HG03354 (cell line): ENCODE measurements around the gene MIOX.
A peak's percentile ranks its signal among the peaks of the same experiment; 100 is the strongest.
"Not testable (repeated sequence)": the region's sequence is repeated elsewhere in the genome, so short reads cannot be mapped to it uniquely, and the experiment has no call there.

ENCODE experiments used
- ATAC-seq: cut with Tn5 transposase; IDR thresholded peaks from one replicate; pipeline ENCODE4 v1.9.1; 2021; ENCODE audit warnings: mild to moderate bottlenecking; ENCODE audit not compliant: unreplicated experiment, poor library complexity, severe bottlenecking

MIOX gene

GRCh38 chr22:50525858-50526107, 39.1 kb downstream of the MIOX start:
- no peak for ATAC-seq

GRCh38 chr22:50526108-50526833, 39.6 kb downstream of the MIOX start:
- ATAC-seq: peak; percentile 35

GRCh38 chr22:50526834-50527801, 40.5 kb downstream of the MIOX start:
- ATAC-seq: no peak

- no peak for ATAC-seq
Observed at GRCh38 chr22:50527921-50528681, 41.4 kb downstream of the MIOX start.

DNA sequence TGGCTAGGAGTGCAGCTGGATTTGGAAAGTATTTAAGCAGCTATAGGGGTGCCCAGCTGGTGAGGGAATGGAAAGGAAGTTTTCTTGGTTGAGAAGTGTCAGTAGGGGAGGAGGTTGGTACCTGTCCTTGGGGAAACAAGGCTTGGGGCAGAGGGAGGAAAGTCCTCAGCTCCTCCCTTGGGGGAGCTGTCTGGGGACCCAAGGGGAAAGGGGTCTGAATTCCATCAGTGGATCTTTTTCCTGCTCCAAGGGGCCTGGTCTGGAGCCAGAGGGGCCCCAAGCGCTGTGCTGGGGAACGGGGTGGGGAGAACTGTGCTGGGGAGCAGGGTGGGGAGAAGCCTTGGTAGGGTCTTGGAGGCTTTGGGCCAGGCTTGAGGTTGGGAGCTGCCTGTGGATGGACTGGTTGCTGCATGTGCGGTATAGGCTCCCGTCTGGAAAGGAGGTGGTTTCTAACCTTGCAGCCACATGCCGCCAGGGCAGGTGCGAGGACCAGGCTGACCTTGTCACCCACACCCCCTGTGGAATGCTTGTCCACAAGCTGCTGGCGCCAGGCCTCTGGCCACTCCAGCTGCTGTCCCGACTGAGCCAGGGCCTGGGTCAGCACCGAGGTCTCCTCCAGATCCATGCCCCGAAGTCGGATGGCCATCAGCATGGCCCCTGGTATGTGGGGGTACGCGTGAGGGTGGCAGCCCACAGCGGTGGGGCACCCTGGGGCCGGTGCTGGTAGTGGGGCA, 42.2 kb downstream of the MIOX start:
- no peak for ATAC-seq

GRCh38 chr22:50529416-50529896, 42.8 kb downstream of the MIOX start:
- no peak for ATAC-seq

GRCh38 chr22:50529897-50530579, 43.4 kb downstream of the MIOX start, which contains the start of gene TYMP:
TSS of gene TYMP (minus strand) at chr22:50530012. CDS start at chr22:50529709, 303 bp downstream.
- ATAC-seq: peak; percentile 25

- peak; percentile 6 for ATAC-seq
Observed at GRCh38 chr22:50530580-50530876, 43.9 kb downstream of the MIOX start.

DNA sequence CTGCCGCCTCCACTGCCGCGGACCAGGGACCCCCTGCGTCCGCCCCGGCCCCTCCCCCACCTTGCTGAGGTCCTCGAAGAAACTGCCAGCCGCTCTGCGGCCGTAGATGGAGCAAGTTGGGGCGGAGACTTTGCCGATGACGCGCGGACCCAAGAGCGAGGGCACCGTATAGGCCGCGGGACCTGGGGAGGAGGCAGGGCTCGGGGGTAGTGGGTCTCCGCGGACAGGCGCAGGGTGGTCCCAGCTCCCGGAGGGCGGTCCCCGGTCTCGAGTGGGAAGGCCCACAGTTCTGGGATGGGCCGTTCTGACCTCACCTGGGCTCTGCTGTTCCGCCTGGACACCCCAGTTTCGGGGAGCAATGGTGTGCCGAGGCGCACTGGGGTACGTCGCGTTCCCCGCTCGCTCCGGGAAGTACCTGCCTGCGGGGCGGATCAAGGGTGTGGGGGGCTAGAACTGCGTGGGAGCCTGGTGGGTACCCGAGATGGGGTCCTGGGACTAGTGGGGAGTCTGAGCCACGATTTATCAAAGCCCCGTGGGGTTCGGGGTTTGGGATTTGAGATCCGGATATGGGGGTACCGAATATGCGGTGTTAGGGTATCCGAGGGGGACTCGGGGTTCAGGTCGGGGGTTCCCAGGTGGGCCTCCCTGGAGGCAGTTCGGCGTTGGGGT, 44.4 kb downstream of the MIOX start:
- peak; percentile 25 for ATAC-seq

- peak; percentile 24 for ATAC-seq
Observed at GRCh38 chr22:50531546-50531961, 44.9 kb downstream of the MIOX start.

DNA sequence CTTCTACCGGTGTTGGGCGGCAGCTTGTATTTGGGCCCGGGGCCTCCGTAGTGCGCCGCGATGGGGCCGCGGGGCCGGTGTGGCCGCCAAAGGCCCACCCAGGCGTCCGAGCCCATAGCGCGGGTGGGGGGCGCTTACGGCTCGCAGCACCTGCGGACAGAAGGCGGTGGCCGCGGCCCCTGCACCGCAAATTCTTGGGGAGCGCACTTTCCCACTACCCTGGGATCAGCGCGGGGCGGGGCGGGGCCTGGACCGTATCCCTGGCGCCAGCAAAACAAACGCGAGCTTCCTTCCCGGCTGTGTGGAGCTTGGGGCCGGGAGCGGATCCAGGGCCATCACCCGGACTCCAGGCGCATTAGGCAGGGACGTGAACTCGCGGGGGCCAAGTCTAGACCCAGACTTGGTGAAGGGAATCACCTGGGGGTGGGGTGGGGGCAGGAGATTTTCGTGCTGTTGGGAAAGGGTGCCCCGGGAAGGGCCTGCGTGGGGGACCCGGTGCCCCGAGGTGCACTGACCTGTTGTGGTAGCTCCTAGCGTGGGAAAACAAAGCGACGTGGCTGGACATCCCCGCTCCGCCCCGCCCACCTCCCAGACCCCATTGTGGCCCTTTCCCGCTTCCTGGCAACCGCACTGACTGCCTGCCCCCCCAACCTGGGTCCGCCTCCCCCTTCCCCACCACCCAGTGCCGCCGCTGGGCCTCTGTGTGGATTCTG, 45.5 kb downstream of the MIOX start:
- no peak for ATAC-seq

- ATAC-seq: no peak
Observed at GRCh38 chr22:50532824-50533796, 46.5 kb downstream of the MIOX start.

- ATAC-seq: not testable (repeated sequence)
Observed at GRCh38 chr22:50533856-50534711, 47.4 kb downstream of the MIOX start.

DNA sequence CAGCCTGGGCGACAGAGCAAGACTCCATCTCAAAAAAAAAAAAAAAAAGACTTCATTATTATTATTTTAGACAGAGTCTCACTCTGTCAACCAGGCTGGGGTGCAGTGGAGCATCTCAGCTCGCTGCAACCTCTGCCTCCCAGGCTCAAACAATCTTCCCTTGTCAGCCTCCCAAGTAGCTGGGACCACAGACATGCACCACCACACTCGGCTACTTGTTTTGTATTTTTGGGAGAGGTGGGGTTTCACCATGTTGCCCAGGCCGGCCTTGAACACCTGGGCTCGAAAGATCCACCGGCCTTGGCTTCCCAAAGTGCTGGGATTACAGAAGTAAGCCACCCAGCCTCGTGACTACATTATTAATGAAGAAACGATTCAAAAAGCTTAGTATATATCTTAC, 48.5 kb downstream of the MIOX start:
- ATAC-seq: no peak

DNA sequence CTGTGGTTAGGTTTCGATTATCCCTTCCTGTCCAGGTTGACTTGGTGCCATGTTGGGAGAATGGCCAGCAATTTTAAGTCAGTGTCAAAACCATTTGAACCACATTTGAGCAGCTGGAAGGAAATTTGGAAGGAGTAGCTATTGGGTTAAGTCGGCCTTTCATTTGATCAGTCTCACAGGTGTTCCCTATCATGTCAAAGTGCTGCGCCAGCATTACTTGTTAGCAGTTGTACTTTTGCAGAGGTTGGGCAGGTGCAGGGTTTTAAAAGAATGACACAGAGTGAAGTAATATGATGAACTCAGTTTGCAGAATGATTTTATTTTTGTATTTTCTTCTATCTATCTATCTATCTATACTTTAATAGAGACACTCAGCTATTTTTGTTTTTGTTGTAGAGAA, 49.6 kb downstream of the MIOX start:
- ATAC-seq: no peak

- no peak for ATAC-seq
Observed at GRCh38 chr22:50537765-50538164, 51.1 kb downstream of the MIOX start.
